Mesothelial cell of epicardium (in vitro differentiated cells): Measurements from ENCODE around the gene ZNF592. TPM values are rescaled to one million over a fixed set of nuclear protein-coding genes. Genes with fewer than 3 reads are reported as not detected.

Experiments used
- DNase-seq, 2 experiments: peaks; one replicate each; pipeline ENCODE4 v3.0.0; 2021; ENCODE audit warnings: low spot score in 2 of 2; ENCODE audit not compliant: unreplicated experiment in 2 of 2
- H3K27ac Mint-ChIP-seq: 2 replicates; pipeline ENCODE4 v1.8.0; 2021; ENCODE audit warnings: mixed read lengths
- H3K27me3 Mint-ChIP-seq: 2 replicates; pipeline ENCODE4 v1.8.0; 2021; ENCODE audit warnings: low read depth, mixed read lengths
- H3K36me3 Mint-ChIP-seq: 2 replicates; pipeline ENCODE4 v1.8.0; 2021; ENCODE audit warnings: mixed read lengths
- H3K4me1 Mint-ChIP-seq: 2 replicates; pipeline ENCODE4 v1.8.0; 2021; ENCODE audit warnings: mixed read lengths
- H3K4me3 Mint-ChIP-seq: 2 replicates; pipeline ENCODE4 v1.8.0; 2021; ENCODE audit warnings: mild to moderate bottlenecking, moderate library complexity, mixed read lengths
- H3K9me3 Mint-ChIP-seq: 2 replicates; pipeline ENCODE4 v1.8.0; 2021; ENCODE audit warnings: mixed read lengths
- total RNA-seq: library from RNA; stranded (reverse); gene quantifications from 3 replicates; pipeline ENCODE4 v1.2.1, GENCODE V29; 2021
- TF ChIP-seq, protein P1 (sequence below): fragments of 200-600 bp; sonication (generic); IDR thresholded peaks from one replicate; pipeline ENCODE4 v1.5.0; 2021; ENCODE audit warnings: antibody characterized with exemption; ENCODE audit not compliant: unreplicated experiment

Gene ZNF592
- total RNA-seq, 1 donor from 2014 or later, result 32.8 TPM

DNA sequence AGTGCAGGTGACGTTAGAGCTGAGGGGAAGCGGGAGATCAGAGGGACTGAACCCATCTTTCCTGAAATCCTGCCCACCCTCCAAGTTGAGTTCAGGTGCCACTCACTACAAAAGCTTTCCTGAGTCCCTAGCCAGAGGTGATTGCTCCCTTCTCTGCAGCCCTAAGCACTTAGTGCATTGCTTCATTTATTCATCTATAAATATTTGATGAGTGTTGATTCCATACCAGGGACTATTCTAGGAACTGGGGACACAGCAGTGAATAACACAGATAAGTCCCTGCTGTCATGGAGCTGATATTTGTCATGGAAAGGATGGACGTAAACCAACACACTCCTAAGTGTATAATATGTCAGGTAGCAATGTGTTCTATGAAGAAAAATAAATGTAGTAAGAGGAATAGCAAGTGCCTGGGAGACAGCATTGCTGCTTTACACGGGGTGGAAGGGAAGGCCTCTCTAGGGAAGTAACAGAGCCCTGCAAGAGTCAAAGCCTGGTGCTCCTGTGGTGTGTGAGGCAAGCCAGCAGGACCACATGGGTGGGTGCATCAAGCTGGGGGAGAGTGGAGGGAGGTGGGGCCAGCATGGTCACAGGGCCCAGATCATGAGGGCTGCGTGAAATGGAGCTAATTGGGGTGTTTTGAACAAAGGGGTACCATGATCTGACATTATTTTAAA is 87.4 kb downstream of the ZNF592 start:
- H3K4me3 Mint-ChIP-seq, result no peak overlapping the region
- no peak overlapping the region for H3K27ac Mint-ChIP-seq
- peaks cover 25% of the 10 kb centered on the region for H3K4me1 Mint-ChIP-seq
- no peaks in the 10 kb centered on the region for H3K27me3 Mint-ChIP-seq
- H3K36me3 Mint-ChIP-seq, result no peaks in the 10 kb centered on the region
- no peaks in the 10 kb centered on the region for H3K9me3 Mint-ChIP-seq
- DNase-seq, result no peak
- TF ChIP-seq, protein P1, sequence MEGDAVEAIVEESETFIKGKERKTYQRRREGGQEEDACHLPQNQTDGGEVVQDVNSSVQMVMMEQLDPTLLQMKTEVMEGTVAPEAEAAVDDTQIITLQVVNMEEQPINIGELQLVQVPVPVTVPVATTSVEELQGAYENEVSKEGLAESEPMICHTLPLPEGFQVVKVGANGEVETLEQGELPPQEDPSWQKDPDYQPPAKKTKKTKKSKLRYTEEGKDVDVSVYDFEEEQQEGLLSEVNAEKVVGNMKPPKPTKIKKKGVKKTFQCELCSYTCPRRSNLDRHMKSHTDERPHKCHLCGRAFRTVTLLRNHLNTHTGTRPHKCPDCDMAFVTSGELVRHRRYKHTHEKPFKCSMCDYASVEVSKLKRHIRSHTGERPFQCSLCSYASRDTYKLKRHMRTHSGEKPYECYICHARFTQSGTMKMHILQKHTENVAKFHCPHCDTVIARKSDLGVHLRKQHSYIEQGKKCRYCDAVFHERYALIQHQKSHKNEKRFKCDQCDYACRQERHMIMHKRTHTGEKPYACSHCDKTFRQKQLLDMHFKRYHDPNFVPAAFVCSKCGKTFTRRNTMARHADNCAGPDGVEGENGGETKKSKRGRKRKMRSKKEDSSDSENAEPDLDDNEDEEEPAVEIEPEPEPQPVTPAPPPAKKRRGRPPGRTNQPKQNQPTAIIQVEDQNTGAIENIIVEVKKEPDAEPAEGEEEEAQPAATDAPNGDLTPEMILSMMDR, result no peak

DNA sequence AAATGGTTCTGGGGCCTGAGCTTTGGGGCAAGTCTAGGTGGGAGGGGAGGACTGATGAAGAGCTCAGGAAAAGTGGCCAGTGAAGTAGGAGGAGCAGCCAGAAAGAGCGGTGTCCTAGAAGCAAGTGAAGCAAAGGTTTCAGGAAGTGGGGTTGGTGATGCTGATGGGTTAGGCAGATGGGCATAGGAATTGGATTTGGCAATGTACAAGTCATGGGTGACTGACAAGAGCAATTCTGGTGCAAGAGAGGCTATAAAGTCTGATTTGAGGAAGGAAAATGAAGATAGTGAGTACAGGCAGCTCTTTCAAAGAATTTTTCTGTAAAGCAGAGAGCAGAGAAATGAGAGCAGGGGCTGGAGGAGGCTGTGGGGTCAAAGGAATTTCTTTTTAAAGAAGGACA is 88.5 kb downstream of the ZNF592 start:
- Mint-ChIP-seq H3K27ac (no peak overlapping the region), H3K9me3 (no peaks in the 10 kb centered on the region), H3K4me3 (no peak overlapping the region), H3K27me3 (no peaks in the 10 kb centered on the region), H3K4me1 (peaks cover 16% of the 10 kb centered on the region), H3K36me3 (no peaks in the 10 kb centered on the region)
- DNase-seq, result no peak
- TF ChIP-seq, protein P1, result no peak

DNA sequence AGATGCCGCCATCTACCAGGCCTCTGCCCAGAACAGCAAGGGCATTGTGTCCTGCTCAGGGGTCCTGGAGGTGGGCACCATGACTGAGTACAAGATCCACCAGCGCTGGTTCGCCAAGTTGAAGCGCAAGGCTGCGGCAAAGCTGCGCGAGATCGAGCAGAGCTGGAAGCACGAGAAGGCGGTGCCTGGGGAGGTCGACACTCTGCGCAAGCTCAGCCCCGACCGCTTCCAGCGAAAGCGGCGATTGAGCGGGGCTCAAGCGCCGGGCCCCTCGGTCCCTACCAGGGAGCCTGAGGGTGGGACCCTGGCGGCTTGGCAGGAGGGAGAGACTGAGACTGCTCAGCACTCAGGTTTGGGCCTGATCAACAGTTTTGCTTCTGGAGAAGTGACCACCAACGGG is 91.3 kb downstream of the ZNF592 start:
- TF ChIP-seq, protein P1, result no peak
- H3K27me3 Mint-ChIP-seq, result no peaks in the 10 kb centered on the region
- no peak overlapping the region for H3K27ac Mint-ChIP-seq
- no peaks in the 10 kb centered on the region for H3K4me1 Mint-ChIP-seq
- DNase-seq, result no peak
- peaks cover 3% of the 10 kb centered on the region for H3K36me3 Mint-ChIP-seq
- H3K4me3 Mint-ChIP-seq, result no peak overlapping the region
- H3K9me3 Mint-ChIP-seq, result no peaks in the 10 kb centered on the region

DNA sequence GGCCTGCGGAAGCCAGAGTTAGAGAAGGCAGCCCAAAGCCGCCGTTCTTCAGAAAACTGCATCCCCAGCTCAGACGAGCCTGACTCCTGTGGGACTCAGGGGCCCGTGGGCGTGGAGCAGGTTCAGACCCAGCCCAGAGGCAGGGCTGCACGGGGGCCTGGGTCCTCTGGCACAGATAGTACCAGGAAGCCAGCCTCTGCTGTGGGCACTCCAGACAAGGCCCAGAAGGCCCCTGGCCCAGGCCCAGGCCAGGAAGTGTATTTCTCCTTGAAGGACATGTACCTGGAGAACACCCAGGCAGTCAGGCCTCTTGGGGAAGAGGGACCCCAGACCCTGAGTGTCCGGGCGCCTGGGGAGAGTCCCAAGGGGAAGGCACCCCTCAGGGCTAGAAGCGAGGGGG is 91.9 kb downstream of the ZNF592 start:
- no peak for DNase-seq
- Mint-ChIP-seq H3K36me3 (peaks cover 8% of the 10 kb centered on the region), H3K4me3 (no peak overlapping the region), H3K9me3 (peaks cover 1% of the 10 kb centered on the region), H3K27ac (no peak overlapping the region), H3K27me3 (no peaks in the 10 kb centered on the region), H3K4me1 (no peaks in the 10 kb centered on the region)
- TF ChIP-seq, protein P1, result no peak

DNA sequence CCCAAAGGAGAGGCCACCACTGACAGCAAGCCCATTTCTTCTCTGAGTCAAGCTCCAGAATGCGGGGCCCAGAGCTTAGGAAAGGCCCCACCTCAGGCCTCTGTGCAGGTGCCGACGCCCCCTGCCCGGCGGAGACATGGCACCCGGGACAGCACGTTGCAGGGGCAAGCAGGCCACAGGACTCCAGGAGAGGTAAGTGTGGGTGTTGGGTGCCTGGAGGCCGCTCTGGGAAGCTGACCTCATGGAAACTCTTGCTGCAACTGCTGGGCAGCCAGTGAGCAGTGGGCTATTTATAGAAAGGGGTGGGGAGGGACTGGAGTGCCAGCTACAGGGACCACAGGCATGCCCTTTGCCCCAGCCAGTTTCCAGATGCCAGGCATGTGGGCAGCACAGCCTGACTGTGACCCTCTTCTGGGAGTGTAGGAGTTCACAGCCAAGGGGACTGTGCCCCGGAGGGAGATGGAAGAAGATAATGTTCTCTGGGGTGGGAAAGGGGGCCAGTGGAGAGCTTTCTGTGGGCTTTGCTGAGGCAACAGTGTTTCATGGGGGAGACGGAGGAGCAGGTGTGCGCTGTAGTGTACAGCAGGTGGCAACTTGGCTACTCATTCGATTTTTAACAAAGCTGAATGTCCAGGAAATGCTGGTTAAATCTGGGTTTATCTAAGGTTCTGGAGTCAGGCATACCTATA is 92.5 kb downstream of the ZNF592 start:
- TF ChIP-seq, protein P1, result no peak
- Mint-ChIP-seq H3K36me3 (peaks cover 12% of the 10 kb centered on the region), H3K4me3 (no peak overlapping the region), H3K27ac (no peak overlapping the region), H3K27me3 (no peaks in the 10 kb centered on the region), H3K9me3 (peaks cover 5% of the 10 kb centered on the region), H3K4me1 (no peaks in the 10 kb centered on the region)
- DNase-seq, result no peak
